ENCODE data around the gene RGS11.

GRCh38 chr16:280552-280951 is 4.8 kb upstream of the RGS11 start, which contains the start of gene ARHGDIG:
- TF ChIP-seq CTCF (conservative IDR thresholded peaks at IDR 0.05 in 1 of 2, IDR thresholded peaks at IDR 0.05 in 1 of 2; ENCODE audit: extremely low read depth in 1 of 2, insufficient read depth in 1 of 2, low read depth in 1 of 2, low read length in 2 of 2) (no peak), EZH2 (IDR thresholded peaks at IDR 0.05; ENCODE audit: borderline replicate concordance, low read length) (no peak)
